CD4-positive, alpha-beta T cell treated with Interleukin-2 at 100 ng/mL for 4 hours (primary cell): ENCODE data around the gene PPP3CA.

Experiments
- DNase-seq: peaks from one replicate; pipeline ENCODE4 v3.0.0-alpha.2; 2020; ENCODE audit warnings: low spot score

The PPP3CA gene

GRCh38 chr4:101050088-101050836 is 297.1 kb downstream of the PPP3CA start:
- DNase-seq, result no peak

DNA sequence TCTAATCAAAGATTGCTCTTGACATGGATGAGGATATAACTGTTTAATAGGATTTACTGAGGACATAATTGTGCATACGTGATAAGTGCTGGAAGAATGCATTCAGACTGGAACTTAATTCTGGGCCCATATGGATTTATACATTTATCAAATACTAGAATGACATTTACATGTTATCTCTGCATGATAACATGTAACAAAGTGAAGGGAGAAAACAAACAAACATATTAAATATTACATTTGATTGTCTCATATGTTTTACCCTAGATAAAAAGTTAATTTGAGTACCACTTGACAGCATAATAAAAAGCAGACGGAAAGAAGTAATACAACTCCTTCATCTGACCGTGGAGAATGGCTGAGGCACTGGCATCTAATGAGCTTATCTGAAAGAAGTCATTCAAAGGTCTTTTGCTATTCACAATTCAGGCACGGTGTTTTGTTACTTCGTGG is 297.8 kb downstream of the PPP3CA start:
- DNase-seq, result no peak

GRCh38 chr4:101044766-101045165 is 302.6 kb downstream of the PPP3CA start:
- DNase-seq, result no peak

GRCh38 chr4:101042847-101043246 is 304.5 kb downstream of the PPP3CA start:
- DNase-seq, result no peak

- no peak for DNase-seq
Observed at GRCh38 chr4:101040776-101041175, 306.6 kb downstream of the PPP3CA start.

GRCh38 chr4:101039367-101039766 is 308.0 kb downstream of the PPP3CA start:
- peak; percentile 76 for DNase-seq

DNA sequence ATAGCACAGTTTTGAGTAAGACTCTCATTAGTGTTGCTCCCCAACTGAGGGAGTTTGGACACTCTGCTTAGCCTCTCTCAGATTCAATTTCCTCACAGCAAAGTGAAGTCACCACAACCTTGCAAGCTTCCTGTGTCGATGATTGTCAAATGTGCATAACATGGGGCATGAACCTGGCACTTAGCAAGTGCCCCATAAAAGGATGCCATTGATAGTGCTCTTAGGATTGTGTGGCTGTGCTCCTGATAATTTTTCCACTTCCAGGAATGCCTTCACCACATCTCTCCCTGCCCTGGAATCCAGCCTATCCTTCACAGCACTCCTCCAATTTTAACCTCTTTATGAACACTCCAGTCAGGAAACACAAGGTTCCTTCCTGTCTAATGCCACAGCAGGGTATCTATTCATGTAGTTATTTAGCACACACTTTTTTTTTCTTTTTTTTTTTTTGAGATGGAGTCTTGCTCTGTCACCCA is 309.4 kb downstream of the PPP3CA start:
- peak; percentile 38 for DNase-seq

DNA sequence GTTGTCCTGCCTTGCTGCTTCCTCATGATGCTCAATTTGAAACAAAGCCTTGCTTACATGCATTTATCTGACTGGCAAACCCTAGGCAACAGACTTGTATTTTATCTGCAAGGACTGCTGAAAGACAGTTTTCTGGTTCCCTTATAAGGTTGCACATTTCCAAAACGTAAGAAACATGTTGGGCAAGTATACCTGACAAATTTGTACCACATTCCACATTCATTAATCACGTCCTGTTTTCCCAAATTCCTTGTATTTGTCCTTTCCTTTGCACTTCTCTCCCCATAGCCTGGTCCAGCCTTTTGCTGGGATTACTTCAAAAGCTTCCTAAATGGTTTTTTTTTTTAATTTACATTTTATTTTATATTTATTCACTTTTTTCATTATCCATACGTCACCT is 310.1 kb downstream of the PPP3CA start:
- DNase-seq, result no peak

DNA sequence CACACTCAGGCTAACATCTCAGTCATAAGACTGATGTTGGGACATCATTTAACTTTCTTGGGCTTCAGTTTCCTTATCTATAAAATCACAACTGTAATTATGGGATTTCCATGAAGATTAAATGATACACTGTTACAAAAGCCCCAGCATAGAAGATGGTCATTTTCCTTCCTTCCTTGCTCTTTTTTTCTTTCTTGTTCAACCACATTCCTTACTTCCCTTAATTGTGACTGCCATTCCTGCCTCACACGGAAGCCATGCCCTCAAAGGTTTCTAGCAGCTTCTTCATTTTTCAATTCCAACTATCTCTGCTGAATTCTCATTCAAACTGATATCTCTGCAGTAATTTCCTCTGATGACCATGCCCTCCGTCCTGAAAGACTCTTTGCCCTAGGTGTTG is 311.8 kb downstream of the PPP3CA start:
- DNase-seq, result no peak

- DNase-seq, result no peak
Observed at GRCh38 chr4:101033986-101034385, 313.3 kb downstream of the PPP3CA start.

DNA sequence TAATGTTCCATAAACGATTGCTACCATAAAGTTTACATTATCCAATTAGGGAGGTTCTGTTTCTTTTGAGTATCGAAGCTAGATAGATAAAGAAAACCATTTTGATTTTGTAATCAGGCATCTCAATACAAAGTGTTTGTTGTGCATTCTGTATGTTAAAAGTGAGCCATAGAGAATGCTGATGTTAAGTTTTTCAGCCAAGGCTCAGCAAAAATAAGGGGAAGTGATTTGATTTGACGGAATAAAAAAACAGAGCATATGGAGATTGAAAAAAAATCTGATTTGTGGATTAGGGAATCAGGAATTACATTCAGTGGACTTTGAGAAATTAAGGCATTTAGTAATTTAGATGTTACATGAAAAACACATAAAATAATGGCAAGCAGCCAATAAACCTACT is 314.8 kb downstream of the PPP3CA start:
- no peak for DNase-seq

DNA sequence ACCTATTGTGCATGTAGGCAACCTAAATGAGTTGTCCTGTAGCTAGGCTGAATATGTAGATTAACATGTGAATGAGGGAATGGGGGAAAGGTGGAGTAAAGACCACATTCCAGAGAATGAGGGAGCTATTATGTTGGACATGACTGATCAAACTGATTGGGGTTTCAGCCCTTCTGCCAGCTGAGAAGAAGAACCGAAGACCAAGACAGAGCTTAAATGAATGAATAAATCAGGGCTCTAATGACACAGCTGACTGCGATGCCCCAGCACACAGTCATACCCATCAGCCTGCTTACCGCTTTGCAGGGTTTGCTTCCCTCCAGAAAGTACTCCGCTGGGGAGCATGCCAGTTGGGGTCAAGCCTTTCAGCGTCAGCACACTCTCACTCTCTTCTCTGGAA is 315.4 kb downstream of the PPP3CA start:
- DNase-seq, result no peak

DNA sequence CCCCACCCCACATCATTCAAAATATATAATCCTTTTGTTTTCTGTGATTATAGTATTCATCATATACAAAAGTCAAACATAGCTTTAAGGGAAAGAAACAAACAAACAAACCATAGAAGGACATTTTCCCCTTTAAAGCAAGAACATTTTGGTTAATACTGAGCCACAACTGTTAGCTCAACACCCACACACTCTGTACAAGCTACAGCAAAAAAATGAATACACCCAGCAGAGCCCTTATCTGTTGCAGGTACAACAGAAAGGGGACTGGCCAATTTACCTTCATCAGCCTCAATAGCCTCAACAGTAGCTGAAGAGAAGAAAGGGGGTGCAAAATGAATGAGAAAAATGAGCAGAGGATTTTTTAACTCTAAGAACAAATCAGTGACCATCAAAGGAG is 318.4 kb downstream of the PPP3CA start:
- no peak for DNase-seq

DNA sequence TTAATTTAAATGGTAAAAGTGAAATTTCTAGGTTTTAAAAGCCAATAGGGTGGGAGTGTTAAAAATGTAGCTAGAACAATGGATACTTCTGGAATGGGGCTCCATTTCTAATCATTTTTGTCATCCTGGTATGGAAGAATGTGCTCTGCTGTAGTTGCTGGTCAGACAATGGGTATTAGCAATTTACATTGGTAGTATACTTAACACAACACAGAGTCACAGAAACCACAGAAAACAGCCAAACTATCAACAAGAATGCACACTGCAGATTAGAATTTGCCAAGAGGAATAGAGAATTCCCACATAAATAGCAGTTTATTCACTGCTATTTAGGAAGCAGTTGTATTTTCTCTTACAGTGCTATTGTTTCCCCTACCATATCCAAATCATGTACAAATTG is 319.6 kb downstream of the PPP3CA start:
- DNase-seq, result no peak

GRCh38 chr4:101025755-101026154 is 321.6 kb downstream of the PPP3CA start:
- DNase-seq, result no peak

- no peak for DNase-seq
Observed at GRCh38 chr4:101022151-101023024, 324.9 kb downstream of the PPP3CA start.

- peak; percentile 77 for DNase-seq
Observed at GRCh38 chr4:101020956-101021355, 326.4 kb downstream of the PPP3CA start.

- peak; percentile 84 for DNase-seq
Observed at GRCh38 chr4:101019941-101020401, 327.4 kb downstream of the PPP3CA start.

GRCh38 chr4:101019313-101019712 is 328.0 kb downstream of the PPP3CA start:
- DNase-seq, result no peak

GRCh38 chr4:101018836-101019235 is 328.5 kb downstream of the PPP3CA start:
- peak; percentile 24 for DNase-seq

DNA sequence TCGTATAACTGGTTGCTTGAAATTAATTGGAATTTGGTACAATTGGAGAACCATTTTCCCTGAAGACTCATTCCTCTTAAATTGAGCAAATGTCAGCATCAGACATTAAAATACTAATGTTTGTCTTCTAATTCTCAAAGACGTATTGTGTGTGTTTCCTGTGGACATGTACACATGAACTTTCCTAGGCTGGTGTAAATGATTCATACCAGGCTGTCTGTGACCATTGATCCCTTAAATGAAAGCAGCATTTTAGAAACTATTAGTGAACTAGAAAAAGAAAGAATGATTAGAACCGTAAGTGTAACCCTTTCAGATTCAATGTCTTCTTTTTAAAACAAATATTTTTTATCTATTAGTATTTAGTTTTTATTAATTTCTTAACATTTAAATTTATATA is 332.9 kb downstream of the PPP3CA start:
- no peak for DNase-seq

GRCh38 chr4:101010987-101011386 is 336.3 kb downstream of the PPP3CA start:
- no peak for DNase-seq

DNA sequence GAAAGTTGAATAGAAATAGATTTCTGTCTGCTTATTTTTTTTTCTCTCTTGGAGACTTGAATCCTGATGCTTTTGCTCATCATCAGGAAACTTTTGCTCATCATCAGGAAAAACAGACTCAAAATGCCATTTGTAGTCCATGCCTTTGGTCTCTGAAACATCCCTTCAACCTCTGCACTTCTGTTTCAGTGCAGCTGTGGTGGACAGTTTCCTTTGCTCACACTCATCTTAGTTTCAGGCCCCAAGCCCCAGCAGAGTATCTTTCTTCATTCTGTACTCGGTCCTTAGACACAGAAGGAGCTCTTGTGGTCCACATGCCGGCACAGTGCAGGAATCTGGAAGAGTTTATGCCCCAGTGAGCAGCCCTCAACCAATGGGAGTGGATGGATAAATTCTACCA is 337.9 kb downstream of the PPP3CA start:
- no peak for DNase-seq
